GM21717 (cell line): ENCODE data around the gene SEC16A.
A peak's percentile ranks its signal among the peaks of the same experiment; 100 is the strongest.
"Not testable (repeated sequence)": the region's sequence is repeated elsewhere in the genome, so short reads cannot be mapped to it uniquely, and the experiment has no call there.

Source experiments
- ATAC-seq: cut with Tn5 transposase; IDR thresholded peaks from one replicate; pipeline ENCODE4 v1.9.1; 2021; ENCODE audit warnings: mild to moderate bottlenecking, moderate library complexity; ENCODE audit not compliant: unreplicated experiment

The SEC16A gene

GRCh38 chr9:136425367-136425766 is 57.5 kb downstream of the SEC16A start:
- not testable (repeated sequence) for ATAC-seq

GRCh38 chr9:136424750-136425362 is 58.0 kb downstream of the SEC16A start:
- no peak for ATAC-seq

- ATAC-seq = no peak
Observed at GRCh38 chr9:136423432-136424146, 59.3 kb downstream of the SEC16A start.

GRCh38 chr9:136422876-136423275 is 60.0 kb downstream of the SEC16A start:
- no peak for ATAC-seq

GRCh38 chr9:136421791-136422190 is 61.0 kb downstream of the SEC16A start:
- ATAC-seq = no peak

- ATAC-seq = no peak
Observed at GRCh38 chr9:136419092-136419420, 63.8 kb downstream of the SEC16A start.

GRCh38 chr9:136418182-136419091 is 64.4 kb downstream of the SEC16A start:
- ATAC-seq = no peak

GRCh38 chr9:136416914-136417313 is 65.9 kb downstream of the SEC16A start:
- no peak for ATAC-seq

GRCh38 chr9:136416427-136416826 is 66.4 kb downstream of the SEC16A start:
- no peak for ATAC-seq

GRCh38 chr9:136412962-136413361 is 69.9 kb downstream of the SEC16A start:
- no peak for ATAC-seq

- no peak for ATAC-seq
Observed at GRCh38 chr9:136411378-136411777, 71.5 kb downstream of the SEC16A start.

- ATAC-seq = peak; percentile 66
Observed at GRCh38 chr9:136410500-136411287, 72.1 kb downstream of the SEC16A start, which contains the start of the genes ENTR1 and PMPCA. TSS of gene ENTR1 (minus strand) at chr9:136410614. CDS start at chr9:136410397, 217 bp downstream. TSS of gene PMPCA (plus strand) at chr9:136410658. CDS start at chr9:136410669, 11 bp downstream.

GRCh38 chr9:136409557-136410455 is 73.0 kb downstream of the SEC16A start:
- ATAC-seq = peak; percentile 22

GRCh38 chr9:136407911-136408310 is 74.9 kb downstream of the SEC16A start:
- no peak for ATAC-seq

GRCh38 chr9:136407061-136407460 is 75.8 kb downstream of the SEC16A start:
- not testable (repeated sequence) for ATAC-seq

- not testable (repeated sequence) for ATAC-seq
Observed at GRCh38 chr9:136405904-136406303, 76.9 kb downstream of the SEC16A start.

- ATAC-seq = no peak
Observed at GRCh38 chr9:136405481-136405880, 77.4 kb downstream of the SEC16A start.

GRCh38 chr9:136404801-136405136 is 78.1 kb downstream of the SEC16A start:
- ATAC-seq = no peak

GRCh38 chr9:136403915-136404800 is 78.7 kb downstream of the SEC16A start:
- no peak for ATAC-seq
